HG03039 (cell line): ENCODE results near the gene PTBP3.
"Not testable (repeated sequence)": the region's sequence is repeated elsewhere in the genome, so short reads cannot be mapped to it uniquely, and the experiment has no call there.

ENCODE experiments used
- ATAC-seq: cut with Tn5 transposase; IDR thresholded peaks from one replicate; pipeline ENCODE4 v1.9.1; 2021; ENCODE audit warnings: mild to moderate bottlenecking, moderate library complexity; ENCODE audit not compliant: unreplicated experiment

PTBP3 gene

DNA sequence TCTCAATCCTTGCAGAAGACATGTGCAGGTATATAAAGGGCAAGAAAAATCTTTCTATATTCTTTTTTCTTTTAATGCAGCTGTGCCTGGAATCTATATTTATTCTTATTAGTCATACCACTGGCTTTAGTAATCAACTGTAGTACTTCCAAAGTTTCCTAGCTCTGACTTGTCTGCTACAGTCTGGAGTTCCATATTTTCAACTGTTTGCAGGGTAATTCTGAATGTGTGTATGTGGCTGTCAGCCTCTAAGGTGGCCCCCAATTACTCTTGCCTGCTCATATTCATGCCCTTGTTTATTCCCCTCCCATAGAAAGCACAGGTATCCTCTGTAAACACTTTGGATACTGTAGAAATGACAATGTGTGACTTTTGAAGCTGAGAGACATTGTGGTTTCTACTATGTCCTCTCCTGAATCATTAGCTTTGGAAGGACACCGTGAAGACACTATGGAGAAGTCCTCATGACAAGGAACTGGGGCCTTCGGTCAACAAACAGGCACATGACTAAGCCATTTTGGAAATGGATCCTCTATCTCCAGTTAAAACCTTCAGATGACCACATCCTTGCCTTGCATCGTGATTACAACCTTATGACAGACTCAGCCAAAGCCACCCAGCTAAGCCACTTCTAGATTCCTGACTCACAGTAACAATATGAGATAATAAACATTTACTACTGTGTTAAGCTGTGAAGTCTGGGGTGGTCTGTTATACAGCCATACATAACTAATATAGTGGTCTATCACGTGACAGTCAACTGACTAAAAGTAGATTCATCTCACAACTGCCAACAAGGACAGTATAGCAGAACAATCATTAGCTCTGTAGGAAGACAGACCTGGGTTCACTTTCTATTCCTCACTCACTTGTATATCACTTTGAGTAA is 108.8 kb downstream of the PTBP3 start:
- no peak for ATAC-seq

- peak; percentile 91 for ATAC-seq
Measured at GRCh38 chr9:112218908-112219307, 114.5 kb downstream of the PTBP3 start.

GRCh38 chr9:112212926-112213325 is 120.5 kb downstream of the PTBP3 start:
- ATAC-seq = no peak

DNA sequence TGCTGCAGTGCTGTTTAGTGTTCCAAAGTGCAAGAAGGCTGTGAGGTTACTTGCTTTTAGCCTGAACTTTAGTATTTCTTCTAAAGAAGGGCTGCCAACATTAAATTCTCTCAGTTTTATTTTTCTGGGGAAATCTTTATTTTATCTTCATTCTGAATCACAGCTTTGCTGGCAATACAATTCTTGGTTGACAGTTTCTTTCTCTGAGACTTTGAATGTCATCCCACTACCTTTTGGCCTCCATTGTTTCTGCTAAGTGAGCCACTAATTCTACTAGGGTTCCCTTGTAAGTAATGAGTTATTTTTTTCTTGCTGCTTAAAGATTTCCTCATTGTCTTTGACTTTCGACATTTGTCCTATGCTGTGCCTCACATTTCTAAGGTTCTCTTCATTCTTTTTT is 126.0 kb downstream of the PTBP3 start:
- no peak for ATAC-seq

- ATAC-seq = no peak
Measured at GRCh38 chr9:112203536-112203935, 129.9 kb downstream of the PTBP3 start.

- ATAC-seq = no peak
Measured at GRCh38 chr9:112200711-112201110, 132.7 kb downstream of the PTBP3 start.

GRCh38 chr9:112198646-112199045 is 134.8 kb downstream of the PTBP3 start:
- ATAC-seq = no peak

DNA sequence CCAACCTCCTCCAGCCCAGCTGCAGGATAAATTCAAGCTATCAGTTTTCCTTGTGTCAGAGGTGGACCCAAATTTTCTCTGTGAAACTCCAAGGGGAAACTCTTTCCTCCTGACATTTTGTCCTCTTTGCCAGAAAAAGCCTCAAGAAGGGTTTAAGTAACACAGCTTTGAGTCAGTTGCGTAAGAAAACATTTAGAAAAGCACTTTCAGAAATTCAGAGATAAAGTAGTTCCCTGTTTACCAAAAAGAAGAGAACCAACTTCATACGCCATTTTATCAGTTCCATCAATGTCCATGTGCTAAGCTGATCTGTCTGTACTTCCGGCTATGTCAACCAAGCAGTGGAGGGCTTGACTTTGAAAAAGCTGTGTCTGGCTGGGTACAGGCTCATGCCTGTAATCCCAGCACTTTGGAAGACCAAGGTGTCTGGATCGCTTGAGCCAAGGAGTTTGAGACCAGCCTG is 138.4 kb downstream of the PTBP3 start:
- ATAC-seq = no peak

- no peak for ATAC-seq
Measured at GRCh38 chr9:112193572-112194288, 139.7 kb downstream of the PTBP3 start.

DNA sequence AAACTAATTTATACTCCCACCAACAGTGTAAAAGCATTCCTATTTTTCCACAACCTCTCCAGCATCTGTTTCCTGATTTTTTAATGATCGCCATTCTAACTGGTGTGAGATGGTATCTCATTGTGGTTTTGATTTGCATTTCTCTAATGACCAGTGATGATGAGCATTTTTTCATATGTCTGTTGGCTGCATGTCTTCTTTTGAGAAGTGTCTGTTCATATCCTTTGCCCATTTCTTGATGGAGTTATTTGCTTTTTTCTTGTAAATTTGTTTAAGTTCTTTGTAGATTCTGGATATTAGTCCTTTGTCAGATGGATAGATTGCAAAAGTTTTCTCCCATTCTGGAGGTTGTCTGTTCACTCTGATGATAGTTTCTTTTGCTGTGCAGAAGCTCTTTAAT is 143.1 kb downstream of the PTBP3 start:
- ATAC-seq = not testable (repeated sequence)

DNA sequence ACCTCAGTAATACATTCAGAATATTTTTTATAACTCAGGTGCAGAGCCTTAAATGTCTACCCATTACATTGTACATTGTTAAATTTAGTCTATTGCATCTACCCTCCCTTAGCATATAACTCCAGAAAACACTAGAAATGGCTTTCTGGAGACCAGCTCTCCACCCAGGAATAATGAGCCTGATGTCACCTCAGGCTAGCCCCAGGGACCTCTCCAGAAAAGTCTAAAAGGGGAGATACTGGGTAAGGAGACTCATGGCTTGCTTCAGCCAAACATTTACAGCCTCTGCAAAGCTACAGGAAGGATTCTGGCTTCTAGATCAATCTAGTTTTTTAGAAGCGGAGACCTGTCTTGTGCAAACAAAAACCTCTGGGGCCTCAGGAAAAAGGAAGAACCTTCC is 144.5 kb downstream of the PTBP3 start:
- no peak for ATAC-seq

- no peak for ATAC-seq
Measured at GRCh38 chr9:112187404-112187803, 146.0 kb downstream of the PTBP3 start.

DNA sequence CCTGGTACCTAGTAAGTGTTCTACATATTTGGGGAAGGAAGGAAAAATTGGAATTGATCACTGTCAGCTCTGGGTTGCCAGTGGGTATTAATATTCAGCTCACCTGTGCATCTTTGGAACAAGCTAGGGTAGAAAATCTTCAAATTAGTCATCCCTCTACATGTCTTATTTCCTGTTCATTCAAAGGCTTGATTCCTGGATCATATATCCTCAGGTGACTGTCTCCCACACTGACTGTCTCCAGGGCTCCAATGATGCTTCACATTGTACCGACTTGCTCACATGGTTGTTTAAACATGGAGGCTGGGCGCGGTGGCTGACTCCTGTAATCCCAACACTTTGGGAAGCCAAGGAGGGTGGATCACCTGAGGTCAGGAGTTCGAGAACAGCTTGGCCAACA is 146.7 kb downstream of the PTBP3 start:
- no peak for ATAC-seq

DNA sequence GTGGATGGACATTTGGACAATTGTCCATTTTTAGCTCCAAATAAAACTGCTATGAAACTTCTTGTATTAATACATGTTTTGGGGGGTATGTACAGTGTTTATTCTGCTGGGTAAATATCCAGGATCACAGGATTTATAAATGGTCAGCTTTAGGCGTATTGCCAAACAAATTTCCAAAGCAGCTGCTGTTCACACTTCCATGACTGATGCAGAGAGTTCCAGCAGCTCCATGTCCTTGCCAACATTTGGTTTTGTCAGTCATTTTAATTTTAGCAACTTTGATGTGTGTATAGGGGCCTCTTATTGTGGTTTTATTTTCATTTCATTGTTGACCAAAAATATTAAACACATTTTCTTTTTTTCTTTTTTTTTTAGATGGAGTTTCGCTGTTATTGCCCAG is 148.5 kb downstream of the PTBP3 start:
- ATAC-seq = no peak

DNA sequence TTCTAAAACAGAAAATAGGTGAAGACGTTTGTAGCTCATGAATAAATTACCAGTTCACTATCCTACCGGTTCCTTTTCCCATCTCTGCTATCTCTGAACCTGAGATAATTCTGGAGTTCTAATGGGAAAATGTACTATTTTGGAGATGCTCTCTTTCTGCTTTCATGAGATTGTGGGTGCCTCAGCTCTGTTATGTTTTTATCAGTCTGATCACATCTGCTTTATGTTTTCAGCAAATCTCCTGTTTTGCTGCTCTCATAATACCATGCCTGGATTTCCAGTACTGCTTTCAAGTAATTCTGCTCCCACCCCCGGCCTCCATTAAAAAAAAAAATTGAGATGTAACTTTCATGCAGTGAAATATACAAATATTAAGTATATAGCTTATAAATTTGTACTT is 149.2 kb downstream of the PTBP3 start:
- ATAC-seq = no peak

DNA sequence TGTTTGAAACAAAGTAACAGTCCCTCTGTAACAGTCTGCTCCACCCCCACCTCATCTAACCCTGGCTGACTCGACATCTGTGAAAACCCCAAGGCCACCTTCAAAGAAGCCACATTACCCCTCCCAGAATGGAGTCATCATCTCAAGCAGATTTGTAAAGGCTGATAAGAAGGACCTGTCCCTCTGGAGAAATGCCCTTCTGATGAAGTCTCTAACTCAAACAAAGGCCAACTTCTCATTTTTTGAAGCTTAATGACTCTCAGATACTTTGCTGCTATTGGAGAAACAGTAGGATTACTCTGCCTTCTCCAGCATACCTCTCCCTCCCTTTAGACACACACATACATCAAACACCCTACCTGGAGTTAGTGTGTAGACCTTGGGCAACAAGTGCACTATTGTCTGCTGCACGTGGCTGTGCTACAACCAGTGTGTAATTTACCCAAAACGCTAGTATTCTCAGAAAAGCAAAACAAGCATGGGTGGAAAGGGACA is 153.0 kb downstream of the PTBP3 start:
- peak; percentile 42 for ATAC-seq

DNA sequence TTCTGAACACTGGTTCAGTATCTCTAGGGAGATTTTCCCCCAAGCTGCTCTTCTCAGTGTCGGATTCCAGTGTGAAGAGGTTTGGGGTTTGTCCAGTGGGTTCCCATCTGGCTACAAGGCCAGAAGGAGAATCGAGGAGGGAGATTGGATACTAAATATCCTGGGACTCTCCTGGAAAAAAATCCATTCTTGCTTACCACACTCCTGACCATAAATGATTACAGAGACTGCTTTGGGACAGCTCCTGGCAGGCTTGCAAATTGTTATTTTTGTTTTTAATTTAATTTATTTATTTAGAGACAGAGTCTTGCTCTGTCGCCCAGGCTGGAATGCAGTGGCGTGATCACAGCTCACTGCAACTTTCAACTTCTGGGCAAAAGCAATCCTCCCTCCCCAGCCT is 153.6 kb downstream of the PTBP3 start:
- no peak for ATAC-seq

GRCh38 chr9:112176524-112176923 is 156.9 kb downstream of the PTBP3 start:
- ATAC-seq = no peak

GRCh38 chr9:112175796-112176315 is 157.6 kb downstream of the PTBP3 start:
- no peak for ATAC-seq

DNA sequence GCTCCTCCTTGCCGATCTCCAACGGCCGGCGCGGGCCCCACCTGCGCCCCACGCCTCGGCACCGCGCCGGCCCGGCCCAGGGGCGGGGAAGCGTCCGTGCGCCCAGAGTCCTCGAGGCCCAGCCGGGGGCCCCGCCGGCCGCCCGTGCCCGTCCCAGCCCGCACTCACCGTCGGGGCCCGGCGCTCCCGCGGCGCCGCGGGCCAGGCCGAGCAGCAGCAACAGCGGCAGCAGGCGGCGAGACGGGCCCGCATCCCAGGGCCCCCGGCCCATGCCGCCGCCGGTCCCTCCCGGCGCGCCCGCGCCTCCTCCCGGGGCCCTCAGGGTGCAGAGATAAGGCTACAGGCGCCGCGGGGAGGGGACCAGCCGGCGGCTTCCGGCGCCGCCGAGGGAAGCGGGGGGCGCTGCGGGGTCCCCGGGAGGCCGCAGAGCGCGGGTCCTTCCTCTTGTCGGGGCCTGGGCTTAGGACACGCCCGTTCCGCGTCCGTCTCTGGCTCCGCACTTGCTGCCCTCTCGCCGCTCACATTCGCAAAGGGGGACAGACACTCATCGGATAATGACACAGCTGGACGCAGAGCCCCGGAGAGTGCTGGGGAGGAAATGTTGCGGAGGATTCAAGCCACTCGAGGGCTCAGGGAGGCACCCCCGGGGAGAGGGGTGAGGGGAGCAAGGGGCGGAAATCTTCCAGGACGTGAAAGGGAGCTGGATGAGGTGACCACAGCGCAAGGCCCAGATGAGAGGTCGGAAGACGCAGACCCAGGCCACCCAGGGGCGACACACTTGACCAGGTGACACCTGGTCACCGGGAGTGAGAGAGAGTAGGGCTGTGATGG is 158.2 kb downstream of the PTBP3 start, which contains the start of gene SUSD1:
SUSD1 (minus strand) TSS at position 333 of the 831 bp plus-strand sequence; CDS start at position 271, 62 bp downstream.
- peak; percentile 43 for ATAC-seq
